Uterus (tissue), 4 donors: ENCODE data around the gene SVIL. TPM values are rescaled to one million over a fixed set of nuclear protein-coding genes. Genes with fewer than 3 reads are reported as not detected.
A peak's percentile ranks its signal among the peaks of the same experiment; 100 is the strongest.

Source experiments
- DNase-seq, 2 donors: peaks; one replicate each; pipeline ENCODE4 v3.0.0-alpha.2; 2019 to 2020
- H3K27ac ChIP-seq, 2 donors: fragments of 200-600 bp; sonication (generic); 1 replicate in 1 of 2; 2 replicates in 1 of 2; pipeline ENCODE4 v1.5.1; 2016 to 2018
- H3K27me3 ChIP-seq, 2 donors: fragments of 200-600 bp; sonication (generic); one replicate each; pipeline ENCODE4 v1.5.1; 2018 to 2019; ENCODE audit warnings: control low read depth in 1 of 2
- H3K36me3 ChIP-seq, 2 donors: fragments of 200-600 bp; sonication (generic); one replicate each; pipeline ENCODE4 v1.5.1; 2019; ENCODE audit warnings: control low read depth in 1 of 2
- H3K4me1 ChIP-seq, 2 donors: fragments of 200-600 bp; sonication (generic); one replicate each; pipeline ENCODE4 v1.5.1; 2018 to 2019; ENCODE audit warnings: control low read depth in 1 of 2
- H3K4me3 ChIP-seq, 2 donors: fragments of 200-600 bp; sonication (generic); 1 replicate in 1 of 2; 2 replicates in 1 of 2; pipeline ENCODE4 v1.5.1; 2018 to 2019; ENCODE audit warnings: mild to moderate bottlenecking in 1 of 2
- H3K9me3 ChIP-seq, 2 donors: fragments of 200-600 bp; sonication (generic); one replicate each; pipeline ENCODE4 v1.5.1; 2019; ENCODE audit warnings: control low read depth in 1 of 2
- POLR2A ChIP-seq, 2 donors: fragments of 450-650 bp; IDR thresholded peaks; one replicate each; pipeline ENCODE4 v1.6.1; 2016; ENCODE audit warnings: antibody characterized with exemption in 2 of 2, mild to moderate bottlenecking in 1 of 2, moderate library complexity in 1 of 2
- intact Hi-C: fragments of 100-400 bp; cut with DNase I; formaldehyde crosslinking; loops from one replicate; pipeline ENCODE4 v1.15.1; 2023; ENCODE audit warnings: low total_unique reads
- total RNA-seq, 4 donors: library from RNA; depleted of rRNA in 3 of 4; stranded (reverse); fragments of >200 nt in 3 of 4; gene quantifications; one replicate each; pipeline versions ENCODE4 v1.1.0 to v1.2.4, GENCODE V29; 2014 to 2023
- TF ChIP-seq, protein P1 (sequence below), 4 experiments: fragments of 200-600 bp in 2 of 4; fragments of 450-650 bp in 2 of 4; sonication (generic) in 2 of 4; IDR thresholded peaks; one replicate each; pipeline ENCODE4 v1.5.1; 2016 to 2019; ENCODE audit warnings: antibody characterized with exemption in 4 of 4, mild to moderate bottlenecking in 2 of 4, moderate library complexity in 1 of 4
- donor health status: DM: yes; HTN: yes; CAD: no.

Gene SVIL
- total RNA-seq, 4 donors from 2014 or later = 108 to 316 (median 209) TPM

DNA sequence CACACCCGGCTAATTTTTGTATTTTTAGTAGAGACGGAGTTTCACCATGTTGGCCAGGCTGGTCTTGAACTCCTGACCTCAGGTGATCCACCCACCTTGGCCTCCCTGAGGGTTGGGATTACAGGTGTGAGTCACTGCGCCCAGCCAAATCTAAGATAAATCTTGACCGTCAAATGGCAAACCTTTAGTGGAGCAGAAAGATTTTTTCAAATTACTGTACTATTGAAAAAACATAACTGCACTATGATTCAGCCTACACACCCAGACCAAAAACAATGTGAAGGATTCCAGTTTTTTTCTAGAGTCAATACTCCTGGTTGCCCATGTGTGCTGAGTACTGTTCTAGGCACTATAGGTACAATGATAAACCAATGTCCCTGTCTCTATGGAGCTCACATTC, 33.9 kb upstream of the SVIL start:
- intact Hi-C loops = no loop called here
- no peak overlapping the region for H3K4me3 ChIP-seq
- H3K9me3 ChIP-seq = no peaks in the 10 kb centered on the region
- peak overlapping the region; percentile 5 to 45 for H3K27ac ChIP-seq
- H3K27me3 ChIP-seq = no peaks in the 10 kb centered on the region
- no peak for TF ChIP-seq POLR2A (IDR thresholded peaks at IDR 0.05)
- TF ChIP-seq, protein P1, sequence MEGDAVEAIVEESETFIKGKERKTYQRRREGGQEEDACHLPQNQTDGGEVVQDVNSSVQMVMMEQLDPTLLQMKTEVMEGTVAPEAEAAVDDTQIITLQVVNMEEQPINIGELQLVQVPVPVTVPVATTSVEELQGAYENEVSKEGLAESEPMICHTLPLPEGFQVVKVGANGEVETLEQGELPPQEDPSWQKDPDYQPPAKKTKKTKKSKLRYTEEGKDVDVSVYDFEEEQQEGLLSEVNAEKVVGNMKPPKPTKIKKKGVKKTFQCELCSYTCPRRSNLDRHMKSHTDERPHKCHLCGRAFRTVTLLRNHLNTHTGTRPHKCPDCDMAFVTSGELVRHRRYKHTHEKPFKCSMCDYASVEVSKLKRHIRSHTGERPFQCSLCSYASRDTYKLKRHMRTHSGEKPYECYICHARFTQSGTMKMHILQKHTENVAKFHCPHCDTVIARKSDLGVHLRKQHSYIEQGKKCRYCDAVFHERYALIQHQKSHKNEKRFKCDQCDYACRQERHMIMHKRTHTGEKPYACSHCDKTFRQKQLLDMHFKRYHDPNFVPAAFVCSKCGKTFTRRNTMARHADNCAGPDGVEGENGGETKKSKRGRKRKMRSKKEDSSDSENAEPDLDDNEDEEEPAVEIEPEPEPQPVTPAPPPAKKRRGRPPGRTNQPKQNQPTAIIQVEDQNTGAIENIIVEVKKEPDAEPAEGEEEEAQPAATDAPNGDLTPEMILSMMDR (IDR thresholded peaks at IDR 0.05) = no peak
- H3K36me3 ChIP-seq = no peaks in the 10 kb centered on the region
- no peak for DNase-seq
- no peaks in the 10 kb centered on the region for H3K4me1 ChIP-seq

DNA sequence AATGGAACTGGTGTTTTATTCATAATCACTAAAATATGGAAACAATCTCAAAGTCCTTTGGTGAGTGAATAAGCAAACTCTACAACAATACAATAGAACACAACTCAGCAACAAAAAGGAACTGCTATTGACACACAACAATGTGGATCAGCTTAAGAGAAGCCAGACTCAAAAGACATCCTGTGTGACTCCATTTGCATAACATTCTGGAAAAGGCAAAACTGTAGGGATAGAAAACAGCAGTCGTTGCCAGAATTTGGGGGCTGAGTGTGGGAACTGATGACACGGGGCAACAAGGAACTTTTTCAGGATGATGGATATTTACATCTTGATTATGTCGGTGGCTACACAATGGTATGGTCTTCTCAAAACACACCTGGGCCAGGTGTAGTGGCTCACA, 32.4 kb upstream of the SVIL start:
- Histone ChIP-seq H3K36me3 (no peaks in the 10 kb centered on the region), H3K27me3 (no peaks in the 10 kb centered on the region), H3K9me3 (no peaks in the 10 kb centered on the region), H3K4me1 (no peaks in the 10 kb centered on the region), H3K27ac (no peak overlapping the region), H3K4me3 (no peak overlapping the region)
- DNase-seq = no peak
- no peak for TF ChIP-seq POLR2A (IDR thresholded peaks at IDR 0.05)
- TF ChIP-seq, protein P1 (IDR thresholded peaks at IDR 0.05) = no peak
- intact Hi-C loops = no loop called here

DNA sequence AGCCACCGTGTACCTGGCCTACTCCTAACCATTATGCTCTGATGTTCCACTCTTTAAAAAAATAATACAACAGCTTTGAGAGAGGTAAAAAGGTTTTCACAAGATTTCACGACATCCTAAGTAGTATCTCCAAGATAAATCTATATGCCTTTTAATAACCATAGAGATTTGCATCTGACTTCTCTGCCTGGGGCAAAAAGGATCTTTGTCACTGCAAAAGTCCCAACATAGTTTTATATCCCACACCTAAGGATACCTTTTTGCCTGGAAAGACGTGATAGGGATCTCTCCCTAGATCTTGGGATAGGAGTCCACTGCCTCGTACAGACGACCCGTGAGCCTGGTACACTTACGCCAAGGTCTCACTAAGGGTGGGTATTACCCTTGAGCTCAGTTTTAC, 31.4 kb upstream of the SVIL start:
- intact Hi-C loops = no loop called here
- H3K9me3 ChIP-seq = no peaks in the 10 kb centered on the region
- H3K4me3 ChIP-seq = no peak overlapping the region
- H3K27ac ChIP-seq = no peak overlapping the region
- TF ChIP-seq, protein P1 (IDR thresholded peaks at IDR 0.05) = no peak
- no peak for TF ChIP-seq POLR2A (IDR thresholded peaks at IDR 0.05)
- H3K27me3 ChIP-seq = no peaks in the 10 kb centered on the region
- H3K4me1 ChIP-seq = no peaks in the 10 kb centered on the region
- DNase-seq = no peak
- no peaks in the 10 kb centered on the region for H3K36me3 ChIP-seq

DNA sequence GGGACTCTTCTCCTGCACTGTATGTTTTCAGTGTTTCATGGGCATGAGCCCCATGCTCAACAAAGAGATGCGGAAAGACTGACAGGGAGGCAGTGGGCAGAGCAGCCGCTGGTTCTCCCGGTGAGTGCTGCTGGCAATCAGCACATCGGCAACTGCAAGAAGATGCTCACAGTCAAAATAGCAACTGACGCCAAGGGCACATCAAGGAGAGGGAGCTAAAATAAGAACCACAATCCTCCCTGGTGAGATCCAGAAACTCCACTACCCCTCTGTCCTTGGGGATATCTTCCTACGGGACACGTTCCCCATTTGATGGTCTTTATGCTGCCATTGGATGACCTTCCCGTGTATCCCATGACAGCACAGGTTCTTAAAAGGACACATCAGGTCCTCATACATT, 28.9 kb upstream of the SVIL start:
- no peaks in the 10 kb centered on the region for H3K27me3 ChIP-seq
- TF ChIP-seq, protein P1 (IDR thresholded peaks at IDR 0.05) = no peak
- no peak for TF ChIP-seq POLR2A (IDR thresholded peaks at IDR 0.05)
- no peak overlapping the region for H3K4me3 ChIP-seq
- H3K27ac ChIP-seq = no peak overlapping the region
- peaks cover 11 to 12% of the 10 kb centered on the region in 2 donors for H3K4me1 ChIP-seq
- intact Hi-C loops = no loop called here
- no peak for DNase-seq
- H3K36me3 ChIP-seq = no peaks in the 10 kb centered on the region
- H3K9me3 ChIP-seq = no peaks in the 10 kb centered on the region

DNA sequence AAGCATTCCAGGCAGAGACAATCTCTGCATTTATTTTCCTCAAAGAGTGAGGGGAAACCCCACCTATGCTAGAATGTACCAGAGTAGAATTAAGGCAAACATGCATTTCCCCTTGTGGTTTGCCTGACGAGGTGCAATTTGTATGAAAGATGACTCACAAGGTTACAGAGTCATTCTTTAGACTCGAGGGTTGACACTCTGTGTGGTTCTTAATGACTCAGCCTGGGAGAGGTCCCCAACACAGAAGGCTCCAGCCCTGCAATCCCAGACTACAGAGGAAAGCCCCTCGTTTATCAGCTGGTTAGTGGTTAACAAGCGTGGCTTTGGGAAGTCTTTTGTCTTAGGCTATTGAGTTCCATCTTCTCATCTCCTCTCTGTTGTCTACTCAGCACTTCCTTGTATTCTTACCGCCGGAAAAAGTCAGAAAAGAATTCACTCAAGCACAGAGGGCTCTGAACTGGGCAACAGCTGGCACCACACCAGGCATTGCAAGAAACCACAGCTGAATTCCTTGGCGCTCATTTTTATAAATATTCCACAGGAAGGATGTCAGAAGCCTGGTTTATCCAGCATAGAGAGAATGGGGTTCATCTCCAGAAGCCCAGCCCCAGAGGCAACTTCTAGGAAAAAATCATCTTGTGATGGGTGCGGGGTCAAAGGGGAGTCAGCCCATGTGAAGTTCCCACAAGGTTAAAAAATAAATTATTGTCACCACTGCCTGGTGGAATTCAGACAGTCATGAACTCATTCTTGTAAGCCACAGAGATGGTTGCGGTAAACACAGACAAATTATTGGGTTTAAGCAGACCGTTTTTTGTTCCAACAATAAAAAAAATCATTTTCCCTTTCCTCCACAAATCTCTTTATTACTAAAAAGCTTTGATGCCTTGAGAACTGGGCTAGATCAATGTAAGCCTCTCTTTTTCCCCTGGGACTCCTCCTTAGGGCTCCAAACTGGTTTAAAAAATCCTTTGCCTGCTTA, 24.5 kb upstream of the SVIL start:
- Histone ChIP-seq H3K27ac (peak overlapping the region; percentile 77 to 82), H3K27me3 (no peaks in the 10 kb centered on the region), H3K4me1 (peaks cover 11 to 12% of the 10 kb centered on the region in 2 donors), H3K36me3 (no peaks in the 10 kb centered on the region), H3K9me3 (no peaks in the 10 kb centered on the region), H3K4me3 (no peak overlapping the region)
- TF ChIP-seq, protein P1 (IDR thresholded peaks at IDR 0.05) = peak in 3 of 4 experiments; percentile 24 to 58 (median 51)
- no peak for TF ChIP-seq POLR2A (IDR thresholded peaks at IDR 0.05)
- intact Hi-C loops = no loop called here
- DNase-seq = peak in 1 of 2 donors; percentile 64
